HG02840 (cell line): ENCODE measurements around the gene CEACAM7.

ENCODE experiments used
- ATAC-seq: cut with Tn5 transposase; IDR thresholded peaks from one replicate; pipeline ENCODE4 v1.9.1; 2021; ENCODE audit warnings: mild to moderate bottlenecking, moderate library complexity, moderate number of reproducible peaks; ENCODE audit not compliant: unreplicated experiment, low FRiP score

The CEACAM7 gene

DNA sequence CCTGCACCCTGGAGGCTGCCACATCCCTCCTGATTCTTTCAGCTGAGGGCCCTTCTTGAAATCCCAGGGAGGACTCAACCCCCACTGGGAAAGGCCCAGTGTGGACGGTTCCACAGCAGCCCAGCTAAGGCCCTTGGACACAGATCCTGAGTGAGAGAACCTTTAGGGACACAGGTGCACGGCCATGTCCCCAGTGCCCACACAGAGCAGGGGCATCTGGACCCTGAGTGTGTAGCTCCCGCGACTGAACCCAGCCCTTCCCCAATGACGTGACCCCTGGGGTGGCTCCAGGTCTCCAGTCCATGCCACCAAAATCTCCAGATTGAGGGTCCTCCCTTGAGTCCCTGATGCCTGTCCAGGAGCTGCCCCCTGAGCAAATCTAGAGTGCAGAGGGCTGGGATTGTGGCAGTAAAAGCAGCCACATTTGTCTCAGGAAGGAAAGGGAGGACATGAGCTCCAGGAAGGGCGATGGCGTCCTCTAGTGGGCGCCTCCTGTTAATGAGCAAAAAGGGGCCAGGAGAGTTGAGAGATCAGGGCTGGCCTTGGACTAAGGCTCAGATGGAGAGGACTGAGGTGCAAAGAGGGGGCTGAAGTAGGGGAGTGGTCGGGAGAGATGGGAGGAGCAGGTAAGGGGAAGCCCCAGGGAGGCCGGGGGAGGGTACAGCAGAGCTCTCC is 13.5 kb upstream of the CEACAM7 start:
- no peak for ATAC-seq

DNA sequence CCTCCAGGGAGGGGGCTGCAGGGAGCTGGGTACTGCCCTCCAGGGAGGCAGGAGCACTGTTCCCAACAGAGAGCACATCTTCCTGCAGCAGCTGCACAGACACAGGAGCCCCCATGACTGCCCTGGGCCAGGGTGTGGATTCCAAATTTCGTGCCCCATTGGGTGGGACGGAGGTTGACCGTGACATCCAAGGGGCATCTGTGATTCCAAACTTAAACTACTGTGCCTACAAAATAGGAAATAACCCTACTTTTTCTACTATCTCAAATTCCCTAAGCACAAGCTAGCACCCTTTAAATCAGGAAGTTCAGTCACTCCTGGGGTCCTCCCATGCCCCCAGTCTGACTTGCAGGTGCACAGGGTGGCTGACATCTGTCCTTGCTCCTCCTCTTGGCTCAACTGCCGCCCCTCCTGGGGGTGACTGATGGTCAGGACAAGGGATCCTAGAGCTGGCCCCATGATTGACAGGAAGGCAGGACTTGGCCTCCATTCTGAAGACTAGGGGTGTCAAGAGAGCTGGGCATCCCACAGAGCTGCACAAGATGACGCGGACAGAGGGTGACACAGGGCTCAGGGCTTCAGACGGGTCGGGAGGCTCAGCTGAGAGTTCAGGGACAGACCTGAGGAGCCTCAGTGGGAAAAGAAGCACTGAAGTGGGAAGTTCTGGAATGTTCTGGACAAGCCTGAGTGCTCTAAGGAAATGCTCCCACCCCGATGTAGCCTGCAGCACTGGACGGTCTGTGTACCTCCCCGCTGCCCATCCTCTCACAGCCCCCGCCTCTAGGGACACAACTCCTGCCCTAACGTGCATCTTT is 12.5 kb upstream of the CEACAM7 start:
- ATAC-seq, result no peak

DNA sequence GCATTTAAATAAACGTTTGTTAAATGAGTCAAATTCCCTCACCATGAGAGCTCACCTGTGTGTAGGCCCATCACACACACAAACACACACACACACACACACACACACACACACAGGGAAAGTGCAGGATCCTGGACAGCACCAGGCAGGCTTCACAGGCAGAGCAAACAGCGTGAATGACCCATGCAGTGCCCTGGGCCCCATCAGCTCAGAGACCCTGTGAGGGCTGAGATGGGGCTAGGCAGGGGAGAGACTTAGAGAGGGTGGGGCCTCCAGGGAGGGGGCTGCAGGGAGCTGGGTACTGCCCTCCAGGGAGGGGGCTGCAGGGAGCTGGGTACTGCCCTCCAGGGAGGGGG is 11.9 kb upstream of the CEACAM7 start:
- no peak for ATAC-seq

DNA sequence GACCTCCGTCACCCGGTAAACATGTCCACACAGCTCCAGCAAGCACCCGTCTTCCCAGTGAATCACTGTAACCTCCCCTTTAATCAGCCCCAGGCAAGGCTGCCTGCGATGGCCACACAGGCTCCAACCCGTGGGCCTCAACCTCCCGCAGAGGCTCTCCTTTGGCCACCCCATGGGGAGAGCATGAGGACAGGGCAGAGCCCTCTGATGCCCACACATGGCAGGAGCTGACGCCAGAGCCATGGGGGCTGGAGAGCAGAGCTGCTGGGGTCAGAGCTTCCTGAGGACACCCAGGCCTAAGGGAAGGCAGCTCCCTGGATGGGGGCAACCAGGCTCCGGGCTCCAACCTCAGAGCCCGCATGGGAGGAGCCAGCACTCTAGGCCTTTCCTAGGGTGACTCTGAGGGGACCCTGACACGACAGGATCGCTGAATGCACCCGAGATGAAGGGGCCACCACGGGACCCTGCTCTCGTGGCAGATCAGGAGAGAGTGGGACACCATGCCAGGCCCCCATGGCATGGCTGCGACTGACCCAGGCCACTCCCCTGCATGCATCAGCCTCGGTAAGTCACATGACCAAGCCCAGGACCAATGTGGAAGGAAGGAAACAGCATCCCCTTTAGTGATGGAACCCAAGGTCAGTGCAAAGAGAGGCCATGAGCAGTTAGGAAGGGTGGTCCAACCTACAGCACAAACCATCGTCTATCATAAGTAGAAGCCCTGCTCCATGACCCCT is 11.3 kb upstream of the CEACAM7 start:
- ATAC-seq, result no peak

DNA sequence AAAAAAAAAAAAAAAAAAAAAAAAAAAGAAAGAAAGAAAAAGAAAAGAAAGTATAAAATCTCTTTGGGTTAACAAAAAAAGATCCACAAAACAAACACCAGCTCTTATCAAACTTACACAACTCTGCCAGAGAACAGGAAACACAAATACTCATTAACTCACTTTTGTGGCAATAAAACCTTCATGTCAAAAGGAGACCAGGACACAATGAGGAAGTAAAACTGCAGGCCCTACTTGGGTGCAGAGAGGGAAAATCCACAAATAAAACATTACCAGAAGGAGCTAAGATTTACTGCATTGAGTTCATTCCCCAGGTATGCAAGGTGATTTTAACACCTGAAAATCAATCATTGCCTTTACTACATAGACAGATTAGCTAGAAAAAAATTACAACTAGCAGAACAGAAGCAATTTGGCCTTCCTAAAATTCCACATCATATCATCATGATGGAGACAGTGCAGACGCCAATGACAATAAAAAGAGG is 10.7 kb upstream of the CEACAM7 start:
- no peak for ATAC-seq

DNA sequence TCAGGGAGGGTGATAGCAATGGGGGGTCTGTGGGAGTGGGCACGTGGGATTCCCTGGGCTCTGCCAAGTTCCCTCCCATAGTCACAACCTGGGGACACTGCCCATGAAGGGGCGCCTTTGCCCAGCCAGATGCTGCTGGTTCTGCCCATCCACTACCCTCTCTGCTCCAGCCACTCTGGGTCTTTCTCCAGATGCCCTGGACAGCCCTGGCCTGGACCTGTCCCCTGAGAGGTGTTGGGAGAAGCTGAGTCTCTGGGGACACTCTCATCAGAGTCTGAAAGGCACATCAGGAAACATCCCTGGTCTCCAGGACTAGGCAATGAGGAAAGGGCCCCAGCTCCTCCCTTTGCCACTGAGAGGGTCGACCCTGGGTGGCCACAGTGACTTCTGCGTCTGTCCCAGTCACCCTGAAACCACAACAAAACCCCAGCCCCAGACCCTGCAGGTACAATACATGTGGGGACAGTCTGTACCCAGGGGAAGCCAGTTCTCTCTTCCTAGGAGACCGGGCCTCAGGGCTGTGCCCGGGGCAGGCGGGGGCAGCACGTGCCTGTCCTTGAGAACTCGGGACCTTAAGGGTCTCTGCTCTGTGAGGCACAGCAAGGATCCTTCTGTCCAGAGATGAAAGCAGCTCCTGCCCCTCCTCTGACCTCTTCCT is 9.3 kb upstream of the CEACAM7 start:
- no peak for ATAC-seq

DNA sequence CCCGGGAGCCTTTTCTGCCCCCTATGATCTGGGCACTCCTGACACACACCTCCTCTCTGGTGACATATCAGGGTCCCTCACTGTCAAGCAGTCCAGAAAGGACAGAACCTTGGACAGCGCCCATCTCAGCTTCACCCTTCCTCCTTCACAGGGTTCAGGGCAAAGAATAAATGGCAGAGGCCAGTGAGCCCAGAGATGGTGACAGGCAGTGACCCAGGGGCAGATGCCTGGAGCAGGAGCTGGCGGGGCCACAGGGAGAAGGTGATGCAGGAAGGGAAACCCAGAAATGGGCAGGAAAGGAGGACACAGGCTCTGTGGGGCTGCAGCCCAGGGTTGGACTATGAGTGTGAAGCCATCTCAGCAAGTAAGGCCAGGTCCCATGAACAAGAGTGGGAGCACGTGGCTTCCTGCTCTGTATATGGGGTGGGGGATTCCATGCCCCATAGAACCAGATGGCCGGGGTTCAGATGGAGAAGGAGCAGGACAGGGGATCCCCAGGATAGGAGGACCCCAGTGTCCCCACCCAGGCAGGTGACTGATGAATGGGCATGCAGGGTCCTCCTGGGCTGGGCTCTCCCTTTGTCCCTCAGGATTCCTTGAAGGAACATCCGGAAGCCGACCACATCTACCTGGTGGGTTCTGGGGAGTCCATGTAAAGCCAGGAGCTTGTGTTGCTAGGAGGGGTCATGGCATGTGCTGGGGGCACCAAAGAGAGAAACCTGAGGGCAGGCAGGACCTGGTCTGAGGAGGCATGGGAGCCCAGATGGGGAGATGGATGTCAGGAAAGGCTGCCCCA is 8.5 kb upstream of the CEACAM7 start:
- ATAC-seq, result no peak

DNA sequence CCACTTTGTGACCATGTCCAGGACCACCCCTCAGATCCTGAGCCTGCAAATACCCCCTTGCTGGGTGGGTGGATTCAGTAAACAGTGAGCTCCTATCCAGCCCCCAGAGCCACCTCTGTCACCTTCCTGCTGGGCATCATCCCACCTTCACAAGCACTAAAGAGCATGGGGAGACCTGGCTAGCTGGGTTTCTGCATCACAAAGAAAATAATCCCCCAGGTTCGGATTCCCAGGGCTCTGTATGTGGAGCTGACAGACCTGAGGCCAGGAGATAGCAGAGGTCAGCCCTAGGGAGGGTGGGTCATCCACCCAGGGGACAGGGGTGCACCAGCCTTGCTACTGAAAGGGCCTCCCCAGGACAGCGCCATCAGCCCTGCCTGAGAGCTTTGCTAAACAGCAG is 7.7 kb upstream of the CEACAM7 start:
- no peak for ATAC-seq

DNA sequence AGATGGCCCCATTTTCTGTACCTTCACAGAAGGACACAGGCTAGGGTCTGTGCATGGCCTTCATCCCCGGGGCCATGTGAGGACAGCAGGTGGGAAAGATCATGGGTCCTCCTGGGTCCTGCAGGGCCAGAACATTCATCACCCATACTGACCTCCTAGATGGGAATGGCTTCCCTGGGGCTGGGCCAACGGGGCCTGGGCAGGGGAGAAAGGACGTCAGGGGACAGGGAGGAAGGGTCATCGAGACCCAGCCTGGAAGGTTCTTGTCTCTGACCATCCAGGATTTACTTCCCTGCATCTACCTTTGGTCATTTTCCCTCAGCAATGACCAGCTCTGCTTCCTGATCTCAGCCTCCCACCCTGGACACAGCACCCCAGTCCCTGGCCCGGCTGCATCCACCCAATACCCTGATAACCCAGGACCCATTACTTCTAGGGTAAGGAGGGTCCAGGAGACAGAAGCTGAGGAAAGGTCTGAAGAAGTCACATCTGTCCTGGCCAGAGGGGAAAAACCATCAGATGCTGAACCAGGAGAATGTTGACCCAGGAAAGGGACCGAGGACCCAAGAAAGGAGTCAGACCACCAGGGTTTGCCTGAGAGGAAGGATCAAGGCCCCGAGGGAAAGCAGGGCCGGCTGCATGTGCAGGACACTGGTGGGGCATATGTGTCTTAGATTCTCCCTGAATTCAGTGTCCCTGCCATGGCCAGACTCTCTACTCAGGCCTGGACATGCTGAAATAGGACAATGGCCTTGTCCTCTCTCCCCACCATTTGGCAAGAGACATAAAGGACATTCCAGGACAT is 7.0 kb upstream of the CEACAM7 start:
- no peak for ATAC-seq

DNA sequence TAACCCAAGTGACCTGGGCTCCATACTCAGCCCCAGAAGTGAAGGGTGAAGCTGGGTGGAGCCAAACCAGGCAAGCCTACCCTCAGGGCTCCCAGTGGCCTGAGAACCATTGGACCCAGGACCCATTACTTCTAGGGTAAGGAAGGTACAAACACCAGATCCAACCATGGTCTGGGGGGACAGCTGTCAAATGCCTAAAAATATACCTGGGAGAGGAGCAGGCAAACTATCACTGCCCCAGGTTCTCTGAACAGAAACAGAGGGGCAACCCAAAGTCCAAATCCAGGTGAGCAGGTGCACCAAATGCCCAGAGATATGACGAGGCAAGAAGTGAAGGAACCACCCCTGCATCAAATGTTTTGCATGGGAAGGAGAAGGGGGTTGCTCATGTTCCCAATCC is 6.1 kb upstream of the CEACAM7 start:
- ATAC-seq, result no peak

DNA sequence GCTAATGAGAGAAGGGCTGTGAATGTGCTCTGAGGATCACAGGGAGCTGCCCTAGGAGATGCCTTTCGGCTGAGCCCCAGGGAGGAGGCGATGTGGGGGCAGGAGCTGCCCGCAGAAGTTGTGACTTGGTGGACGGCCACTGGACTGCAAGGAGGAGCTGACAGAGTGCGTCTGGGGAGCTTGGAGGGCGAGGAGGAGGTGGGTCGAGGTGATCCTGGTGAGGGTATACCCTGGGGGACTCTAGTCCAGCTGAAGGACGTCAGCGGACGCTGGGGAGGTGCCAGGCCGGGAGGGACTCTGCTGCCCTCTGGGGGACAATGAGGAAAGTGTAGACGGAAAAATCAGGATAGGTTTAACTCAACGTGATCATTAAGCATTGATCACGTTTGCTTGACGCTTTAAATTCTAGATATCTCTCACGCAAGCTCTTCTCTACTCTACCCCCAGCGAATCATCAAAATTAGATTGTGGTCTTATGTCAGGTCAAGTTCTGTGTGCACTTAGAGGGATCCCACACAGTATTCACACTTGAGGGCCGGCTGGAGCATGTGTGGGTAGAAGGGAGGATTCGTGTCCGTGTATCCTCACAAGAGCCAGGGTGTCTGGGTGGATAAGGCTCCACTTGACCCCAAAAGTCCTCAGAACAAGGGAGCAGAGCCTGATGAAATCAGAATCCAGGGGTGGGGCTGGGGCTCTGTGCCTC is 3.3 kb upstream of the CEACAM7 start:
- no peak for ATAC-seq

DNA sequence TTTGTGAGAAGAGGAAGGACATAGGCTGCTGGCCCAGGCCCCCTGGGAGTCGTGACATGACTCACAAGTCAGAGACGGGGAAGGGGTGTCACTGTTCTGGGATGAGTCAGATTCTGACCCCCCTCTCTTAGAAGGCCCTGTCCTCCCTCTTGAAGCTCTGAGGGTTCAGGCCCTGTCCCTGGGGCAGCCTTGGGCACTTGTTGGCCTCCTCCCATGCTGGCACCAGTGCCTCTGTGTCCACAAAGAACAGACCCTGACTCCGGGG is 2.7 kb upstream of the CEACAM7 start:
- ATAC-seq, result no peak

DNA sequence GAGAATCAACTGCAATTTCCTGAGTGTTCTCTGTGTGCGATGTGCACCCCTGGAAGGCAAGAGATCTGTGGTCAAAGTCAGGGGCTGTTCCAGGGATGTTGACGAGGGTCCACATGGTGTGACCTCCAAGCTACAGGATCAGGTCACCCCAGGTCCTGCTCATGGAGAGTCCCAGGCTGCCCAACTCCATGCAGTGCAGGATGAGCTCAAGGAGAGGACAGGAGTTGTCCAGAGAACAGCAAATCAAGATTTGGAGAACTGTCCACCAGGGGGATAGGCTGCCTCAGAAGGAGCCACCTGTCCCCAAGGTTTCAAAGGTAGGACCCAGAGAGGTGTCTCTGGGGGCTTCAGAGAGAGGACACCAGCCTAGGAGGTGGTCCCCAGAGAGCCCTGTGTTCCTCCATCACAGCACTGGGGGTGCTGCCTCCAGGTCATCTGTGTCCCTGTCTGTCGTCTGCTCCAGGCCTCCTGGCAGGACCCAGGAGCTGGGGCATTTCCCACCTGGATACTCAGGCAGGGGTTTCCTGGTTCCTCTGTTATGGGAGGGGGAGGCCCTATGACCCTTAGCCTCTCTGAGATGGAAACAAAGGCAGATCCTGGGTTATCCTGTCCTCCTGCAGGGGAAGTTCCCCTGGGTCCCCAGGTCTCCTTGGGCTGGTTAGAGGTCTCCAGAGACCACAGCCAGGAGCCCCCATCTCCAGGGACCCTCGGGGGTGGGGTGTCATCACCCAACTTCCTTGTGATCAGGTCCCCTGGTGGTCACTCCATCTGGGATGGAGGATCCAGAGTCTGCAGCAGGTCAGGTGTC is 2.1 kb upstream of the CEACAM7 start:
- no peak for ATAC-seq

DNA sequence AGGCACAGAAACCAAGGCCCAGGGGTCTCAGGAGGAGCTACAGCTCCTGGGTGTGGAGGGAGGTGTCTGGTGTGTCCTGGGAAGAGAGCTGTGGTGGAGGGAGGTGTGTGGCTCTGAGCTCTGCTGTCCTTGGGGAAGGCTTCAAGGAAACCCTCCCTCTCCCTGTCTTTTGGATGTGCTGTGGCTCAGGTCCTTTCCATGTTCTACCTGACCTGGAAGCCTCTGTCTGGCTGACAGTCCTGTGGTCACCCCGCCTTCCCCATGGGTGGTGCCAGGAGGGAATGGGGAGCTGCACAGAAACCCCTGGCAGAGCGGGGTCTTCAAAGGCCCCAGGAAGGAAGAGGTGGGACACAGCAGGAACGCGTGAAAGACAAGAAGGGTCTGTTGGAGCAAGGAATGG is 617 bp upstream of the CEACAM7 start:
- no peak for ATAC-seq

DNA sequence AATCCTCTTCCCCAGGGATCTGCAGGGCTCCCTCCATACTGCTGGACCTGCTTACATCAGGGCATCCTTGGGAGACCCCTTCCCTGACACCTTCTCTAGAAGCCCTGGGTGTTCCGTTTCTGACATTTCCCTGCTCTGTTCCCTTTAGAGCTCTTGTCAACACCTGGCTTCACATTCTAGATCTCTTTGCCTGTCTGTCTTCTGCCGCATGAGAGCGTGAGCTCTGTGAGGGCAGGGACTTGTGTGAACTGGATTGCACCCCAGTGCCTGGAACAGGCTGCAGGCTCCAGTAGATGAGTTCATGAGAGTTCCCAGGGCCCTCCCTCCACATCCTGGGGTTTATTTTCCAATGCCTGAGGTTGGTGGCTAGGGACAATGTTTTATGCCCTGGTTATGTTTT is 651 bp downstream of the CEACAM7 start:
- no peak for ATAC-seq

DNA sequence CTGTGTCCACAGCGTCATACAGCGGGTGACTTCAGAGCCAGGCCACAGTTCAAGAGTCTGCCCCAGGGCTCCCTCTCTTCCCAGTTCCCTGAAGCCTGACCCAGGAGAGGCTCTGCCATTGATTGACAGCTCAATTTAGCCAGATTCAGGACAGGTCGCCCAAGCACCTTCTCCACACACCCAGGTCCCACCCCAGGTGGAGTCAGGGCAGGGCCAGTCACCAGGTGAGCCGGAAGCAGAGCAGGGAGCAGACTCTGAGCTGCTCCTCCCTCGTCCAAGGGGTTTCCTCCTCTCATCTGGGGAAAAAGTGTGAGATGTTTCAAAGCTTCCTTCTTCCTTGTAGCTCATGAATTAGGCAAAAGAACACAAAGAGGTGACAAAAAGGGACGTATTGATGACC is 5.6 kb downstream of the CEACAM7 start:
- ATAC-seq, result no peak

DNA sequence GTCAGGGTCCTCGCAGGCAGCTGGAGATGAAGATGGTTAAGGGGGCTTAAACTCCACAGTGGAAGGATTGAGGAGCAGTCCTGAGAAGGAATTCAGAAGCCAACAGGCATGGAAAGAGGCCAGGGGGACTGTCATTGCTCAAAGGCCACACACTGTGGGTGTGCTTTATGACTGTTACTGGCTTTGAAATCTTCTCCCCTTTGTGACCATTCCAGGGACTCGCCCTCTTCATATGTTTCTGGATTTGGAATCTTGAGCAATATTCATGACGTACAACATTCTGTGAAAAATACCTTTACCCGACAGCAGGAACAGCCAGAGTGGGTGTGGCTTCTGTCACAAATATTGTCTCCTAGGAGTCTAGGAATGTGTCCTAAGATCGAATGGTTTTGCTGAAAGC is 16.6 kb downstream of the CEACAM7 start:
- ATAC-seq, result no peak

DNA sequence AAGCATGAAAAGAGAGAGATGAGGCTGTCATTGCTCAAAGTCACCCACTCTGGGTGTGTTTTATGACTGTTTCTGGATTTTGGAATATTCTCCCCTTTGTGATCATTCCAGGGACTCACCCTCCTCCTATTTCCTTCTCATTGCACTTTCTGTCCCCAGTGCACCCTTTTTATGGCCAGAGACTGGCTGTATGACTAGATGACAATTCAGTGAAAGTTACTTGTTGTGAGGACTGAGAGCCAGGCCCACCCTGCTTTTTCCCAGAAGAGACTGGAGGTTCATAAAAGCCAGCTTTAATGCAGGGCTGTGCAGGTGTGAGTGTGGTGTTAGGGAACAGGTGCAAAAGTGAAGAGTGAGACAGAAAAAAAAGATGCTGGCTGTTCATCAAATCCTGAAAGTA is 17.3 kb downstream of the CEACAM7 start:
- no peak for ATAC-seq
